HepG2 (cell line): ENCODE measurements around the gene NFATC2. TPM values are rescaled to one million over a fixed set of nuclear protein-coding genes. Genes with fewer than 3 reads are reported as not detected.

Experiments
- AFF4 ChIP-seq: sonication (generic); formaldehyde crosslinking; IDR thresholded peaks from 2 replicates; pipeline ENCODE4 v1.4.0; 2020; ENCODE audit warnings: missing genetic modification reagents
- BATF2 ChIP-seq: sonication (generic); formaldehyde crosslinking; IDR thresholded peaks from 2 replicates; pipeline ENCODE4 v1.8.0; 2022; ENCODE audit warnings: mild to moderate bottlenecking, missing genetic modification reagents, moderate library complexity
- HNF4G ChIP-seq, 2 experiments: sonication (generic) in 1 of 2; formaldehyde crosslinking in 1 of 2; IDR thresholded peaks; 2 replicates each; pipeline versions ENCODE4 v1.4.0 to v1.6.1; 2011 to 2020; ENCODE audit warnings: borderline replicate concordance in 2 of 2, low read depth in 2 of 2, mild to moderate bottlenecking in 2 of 2, low read length in 1 of 2, missing genetic modification reagents in 1 of 2, moderate library complexity in 1 of 2
- PBX2 ChIP-seq: IDR thresholded peaks from 2 replicates; pipeline ENCODE4 v1.6.1; 2016; ENCODE audit warnings: control low read depth
- SRY ChIP-seq: sonication (generic); formaldehyde crosslinking; IDR thresholded peaks from 2 replicates; pipeline ENCODE4 v1.8.0; 2022; ENCODE audit warnings: mild to moderate bottlenecking, missing genetic modification reagents
- TBL1XR1 ChIP-seq: fragments of 150-350 bp; IDR thresholded peaks from 2 replicates; pipeline ENCODE4 v1.6.1; 2014; ENCODE audit warnings: borderline replicate concordance, low read length; ENCODE audit not compliant: partially characterized antibody
- XBP1 ChIP-seq: sonication (generic); formaldehyde crosslinking; IDR thresholded peaks from 2 replicates; pipeline ENCODE4 v1.5.0; 2020; ENCODE audit warnings: missing genetic modification reagents
- ZBTB7A ChIP-seq: sonication (generic); formaldehyde crosslinking; IDR thresholded peaks from 2 replicates; pipeline ENCODE4 v1.8.0; 2022; ENCODE audit warnings: mild to moderate bottlenecking, missing genetic modification reagents
- ZNF142 ChIP-seq: sonication (generic); formaldehyde crosslinking; IDR thresholded peaks from 2 replicates; pipeline ENCODE4 v1.4.0; 2020; ENCODE audit warnings: missing genetic modification reagents
- ZNF292 ChIP-seq: sonication (generic); formaldehyde crosslinking; IDR thresholded peaks from 2 replicates; pipeline ENCODE4 v1.8.1; 2022; ENCODE audit warnings: mild to moderate bottlenecking, low read depth, missing genetic modification reagents, borderline replicate concordance
- ZSCAN5A ChIP-seq: sonication (generic); formaldehyde crosslinking; IDR thresholded peaks from 2 replicates; pipeline ENCODE4 v1.8.0; 2022; ENCODE audit warnings: mild to moderate bottlenecking, missing genetic modification reagents, borderline replicate concordance
- polyA plus RNA-seq, 8 experiments: library from polyadenylated mRNA; depleted of rRNA in 3 of 8; stranded (reverse) in 7 of 8; unstranded in 1 of 8; fragments of >200 nt; fragmentation: Illumina TruSeq in 4 of 8; extraction: Trizol in 4 of 8; gene quantifications; 2 replicates each; pipeline versions ENCODE4 v1.2.1 to v1.2.3, GENCODE V29; 2011 to 2016; ENCODE audit warnings: low read depth in 4 of 8, missing spikeins in 1 of 8, mixed read lengths in 1 of 8; ENCODE audit not compliant: insufficient read depth in 1 of 8
- total RNA-seq, 5 experiments: library from RNA; depleted of rRNA; stranded (reverse); fragments of >200 nt; fragmentation: Illumina TruSeq; extraction: Trizol; gene quantifications; 2 replicates each; pipeline ENCODE4 v1.2.3, GENCODE V29; 2016; ENCODE audit warnings: low read depth in 1 of 5

Gene NFATC2
- total and polyA plus RNA-seq, 2 of the 13 experiments (the other 11 are each of a cell fraction or from before 2014, with no cell fraction given): 1.9 to 3.3 TPM

GRCh38 chr20:51513545-51513944, 29.0 kb downstream of the NFATC2 start (continued):
- no peak for TF ChIP-seq ZBTB7A (CRISPR knock-in tag)
- TF ChIP-seq ZNF142 (CRISPR knock-in tag): no peak
- TF ChIP-seq HNF4G (IDR thresholded peaks at IDR 0.05; ENCODE audit: borderline replicate concordance, low read depth, low read length): no peak
- TF ChIP-seq HNF4G (CRISPR knock-in tag; IDR thresholded peaks at IDR 0.05; ENCODE audit: borderline replicate concordance, low read depth): no peak
- TF ChIP-seq ZNF292: no peak
- no peak for TF ChIP-seq BATF2 (CRISPR knock-in tag)
- TF ChIP-seq TBL1XR1: no peak
- TF ChIP-seq ZSCAN5A (CRISPR knock-in tag): no peak
- no peak for TF ChIP-seq AFF4
- no peak for TF ChIP-seq SRY (CRISPR knock-in tag)
- TF ChIP-seq PBX2: no peak
- no peak for TF ChIP-seq XBP1 (CRISPR knock-in tag)
